Endothelial cell of umbilical vein (primary cell): ENCODE data around the gene CYP21A2. TPM values are rescaled to one million over a fixed set of nuclear protein-coding genes. Genes with fewer than 3 reads are reported as not detected.
A peak's percentile ranks its signal among the peaks of the same experiment; 100 is the strongest.

Experiments used
- BruUV-seq: library from RNA; stranded (reverse); fragments of 400-500 nt; replicated peaks from 2 replicates; lab custom pipeline; 2021; lab: Mats Ljungman, UMichigan
- CTCF ChIA-PET: fragments of 300-600, 350-600 bp; sonication (Branson Sonifier 250); formaldehyde crosslinking; loops from one replicate; lab custom pipeline; 2021; ENCODE audit warnings: antibody characterized with exemption, inconsistent platforms; lab: Charles Lee
- POLR2A ChIA-PET: fragments of 300-600, 350-600 bp; sonication (Branson Sonifier 250); formaldehyde crosslinking; loops from one replicate; lab custom pipeline; 2021; ENCODE audit warnings: antibody characterized with exemption, inconsistent platforms; lab: Charles Lee
- DNase-seq: peaks from one replicate; pipeline ENCODE4 v3.0.0-alpha.2; 2011; ENCODE audit warnings: low read depth, low spot score
- FAIRE-seq: peaks from 2 replicates; lab custom pipeline; 2011; peaks lifted over from hg19 to GRCh38; lab: Jason Lieb, UNC
- H2AFZ ChIP-seq: 2 replicates; pipeline ENCODE4 v1.6.0; 2012; ENCODE audit warnings: low read depth, low read length, control low read depth, inconsistent platforms
- H3K27ac ChIP-seq: 2 replicates; pipeline ENCODE4 v1.5.1; 2011; ENCODE audit warnings: low read depth, mild to moderate bottlenecking, control low read depth, low read length, moderate library complexity; ENCODE audit not compliant: insufficient read depth
- H3K27me3 ChIP-seq, 2 experiments: 2 replicates each; pipeline versions ENCODE4 v1.6.0 to v1.6.1; 2011; ENCODE audit warnings: low read length in 2 of 2, mixed read lengths in 1 of 2; ENCODE audit not compliant: control insufficient read depth in 2 of 2, insufficient read depth in 2 of 2
- H3K36me3 ChIP-seq, 2 experiments: 2 replicates in 1 of 2; 3 replicates in 1 of 2; pipeline ENCODE4 v1.5.1; 2011; ENCODE audit warnings: low read length in 2 of 2, mild to moderate bottlenecking in 1 of 2, moderate library complexity in 1 of 2; ENCODE audit not compliant: control insufficient read depth in 2 of 2, insufficient read depth in 2 of 2; ENCODE audit errors: extremely low read depth in 1 of 2
- H3K4me1 ChIP-seq: 3 replicates; pipeline ENCODE4 v1.5.1; 2011; ENCODE audit warnings: mild to moderate bottlenecking, low read length; ENCODE audit not compliant: control insufficient read depth, insufficient read depth; ENCODE audit errors: extremely low read depth
- H3K4me2 ChIP-seq: 2 replicates; pipeline ENCODE4 v1.6.1; 2011; ENCODE audit warnings: low read length, control low read depth, mixed read lengths; ENCODE audit not compliant: insufficient read depth
- H3K4me3 ChIP-seq, 3 experiments: fragments of 200-600 bp in 1 of 3; sonication (generic), shearing (Covaris generic) in 1 of 3; replicated peaks in 1 of 3; 2 replicates each; pipeline ENCODE4 v1.5.1; 2011 to 2016; ENCODE audit warnings: control low read depth in 3 of 3, low read length in 3 of 3, mild to moderate bottlenecking in 2 of 3, inconsistent platforms in 1 of 3, low read depth in 1 of 3, moderate library complexity in 1 of 3; ENCODE audit not compliant: insufficient read depth in 1 of 3
- H3K79me2 ChIP-seq: 2 replicates; pipeline ENCODE4 v1.6.0; 2012; ENCODE audit warnings: low read length, inconsistent platforms; ENCODE audit not compliant: control insufficient read depth, insufficient read depth
- H3K9ac ChIP-seq: replicated peaks from 2 replicates; pipeline ENCODE3; 2011; ENCODE audit warnings: low read length, control low read depth; ENCODE audit not compliant: insufficient read depth; ENCODE audit errors: extremely low read depth
- H3K9me1 ChIP-seq: replicated peaks from 3 replicates; pipeline ENCODE4 v1.6.0; 2011; ENCODE audit warnings: mild to moderate bottlenecking, low read length; ENCODE audit not compliant: control insufficient read depth, insufficient read depth; ENCODE audit errors: extremely low read depth
- H3K9me3 ChIP-seq: replicated peaks from 2 replicates; pipeline ENCODE4 v1.5.1; 2012; ENCODE audit warnings: low read length, inconsistent platforms; ENCODE audit not compliant: control insufficient read depth, insufficient read depth
- H4K20me1 ChIP-seq: replicated peaks from 2 replicates; pipeline ENCODE3; 2011; ENCODE audit warnings: mild to moderate bottlenecking, low read length; ENCODE audit not compliant: control insufficient read depth, insufficient read depth; ENCODE audit errors: extremely low read depth
- MYC ChIP-seq: IDR thresholded peaks from one replicate; pipeline ENCODE4 v1.6.1; 2011; ENCODE audit warnings: mild to moderate bottlenecking, low read depth, low read length
- POLR2AphosphoS5 ChIP-seq: IDR thresholded peaks from 2 replicates; pipeline ENCODE4 v1.6.1; 2012; ENCODE audit warnings: low read depth, mild to moderate bottlenecking, control low read depth, low read length, moderate library complexity; ENCODE audit not compliant: insufficient read depth
- dilution Hi-C: fragments of 300-500 bp; cut with MboI; formaldehyde crosslinking; loops from one replicate; pipeline ENCODE4 v1.15.0; 2019; ENCODE audit warnings: low sequenced_read_pairs; ENCODE audit not compliant: extremely low pct_ligation_motif_present
- intact Hi-C: fragments of 100-400 bp; cut with micrococcal nuclease; formaldehyde crosslinking; loops from one replicate; pipeline ENCODE4 v1.10.0; 2022
- polyA plus RNA-seq, 4 experiments: library from polyadenylated mRNA; depleted of rRNA in 3 of 4; stranded (reverse) in 3 of 4; unstranded in 1 of 4; fragments of >200 nt; gene quantifications; 2 replicates each; pipeline versions ENCODE4 v1.2.1 to v1.2.3, GENCODE V29; 2011 to 2012; ENCODE audit warnings: missing spikeins in 1 of 4
- total RNA-seq: library from RNA; stranded (reverse); gene quantifications from 2 replicates; pipeline ENCODE4 v1.2.3, GENCODE V29; 2021
- TF ChIP-seq, protein P1 (sequence below), 2 donors: IDR thresholded peaks; 1 replicate in 1 of 2; 2 replicates in 1 of 2; pipeline ENCODE4 v1.5.1; 2011; ENCODE audit warnings: low read length in 2 of 2, mild to moderate bottlenecking in 2 of 2, moderate library complexity in 2 of 2, control low read depth in 1 of 2, inconsistent platforms in 1 of 2, low read depth in 1 of 2; ENCODE audit not compliant: insufficient read depth in 1 of 2; ENCODE audit errors: extremely low read depth in 1 of 2

The CYP21A2 gene
- total and polyA plus RNA-seq, 2 donors (not counting 3 experiments of a cell fraction or from before 2014, with no cell fraction given): 0.22 to 0.46 TPM

DNA sequence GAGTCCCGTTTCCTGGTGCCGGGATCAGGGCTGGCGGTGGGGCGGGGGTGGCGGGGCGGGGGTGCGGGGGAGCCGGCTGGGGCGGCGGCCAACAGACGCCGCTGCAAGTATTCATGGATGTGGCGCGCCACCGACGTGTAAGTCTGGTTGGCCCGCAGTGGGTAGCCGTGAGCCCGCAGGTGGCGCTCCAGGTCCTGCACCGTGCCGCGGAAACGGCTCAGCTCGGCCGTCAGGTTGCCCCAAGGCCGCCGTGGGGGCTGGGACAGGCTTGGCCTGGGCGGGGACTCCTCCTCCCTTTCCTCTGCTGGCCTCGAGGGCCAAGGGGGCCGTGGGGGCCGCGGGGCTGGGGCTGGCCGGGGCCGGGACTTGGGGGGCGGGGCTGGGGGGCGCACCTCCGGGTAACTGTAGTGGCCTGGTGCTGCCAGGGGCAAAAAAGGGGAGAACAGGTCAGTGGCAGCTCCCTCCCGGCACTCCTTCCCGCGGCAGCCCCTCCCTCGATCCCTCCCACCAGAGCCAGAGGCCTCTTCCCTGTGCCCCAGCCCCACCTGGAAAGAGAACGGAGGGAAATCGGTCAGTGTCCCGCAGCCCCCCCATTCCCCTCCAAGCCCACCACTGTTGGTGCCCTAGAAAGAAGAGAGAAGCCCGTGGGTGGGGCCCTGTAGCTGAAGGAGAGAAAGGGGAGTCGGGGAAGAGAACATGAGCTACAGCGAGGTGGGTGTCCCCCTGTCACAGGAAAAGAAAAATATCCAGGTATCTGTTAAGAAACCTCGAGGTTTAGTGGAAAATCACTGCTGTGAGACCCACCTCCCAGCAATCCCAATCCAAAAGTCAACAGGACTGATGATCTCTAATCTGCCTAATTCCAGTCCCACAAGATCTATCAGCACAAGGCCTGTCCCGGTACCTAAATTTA, 49.6 kb downstream of the CYP21A2 start:
- ChIA-PET CTCF (interaction anchor here (0.8 to 1.6 kb wide), 7 partner anchors 12 to 698 kb away, joined by 3 to 7 read pairs (median 5); no protein-coding TSS in a partner anchor), POLR2A (no interaction called here)
- H3K4me3 ChIP-seq: no peak overlapping the region
- dilution Hi-C loops: no loop called here
- no peaks in the 10 kb centered on the region for H3K9me3 ChIP-seq
- H2AFZ ChIP-seq: no peak overlapping the region
- no peak overlapping the region for H3K27ac ChIP-seq
- intact Hi-C loops: no loop called here
- H3K4me1 ChIP-seq: no peaks in the 10 kb centered on the region
- DNase-seq (peak; percentile 64), FAIRE-seq (peak; percentile 46)
- no peak overlapping the region for H3K4me2 ChIP-seq
- BruUV-seq: no TSS peak
- no peaks in the 10 kb centered on the region for H3K79me2 ChIP-seq
- H3K36me3 ChIP-seq: no peaks in the 10 kb centered on the region
- TF ChIP-seq MYC: no peak
- no peak for TF ChIP-seq POLR2AphosphoS5
- TF ChIP-seq, protein P1, sequence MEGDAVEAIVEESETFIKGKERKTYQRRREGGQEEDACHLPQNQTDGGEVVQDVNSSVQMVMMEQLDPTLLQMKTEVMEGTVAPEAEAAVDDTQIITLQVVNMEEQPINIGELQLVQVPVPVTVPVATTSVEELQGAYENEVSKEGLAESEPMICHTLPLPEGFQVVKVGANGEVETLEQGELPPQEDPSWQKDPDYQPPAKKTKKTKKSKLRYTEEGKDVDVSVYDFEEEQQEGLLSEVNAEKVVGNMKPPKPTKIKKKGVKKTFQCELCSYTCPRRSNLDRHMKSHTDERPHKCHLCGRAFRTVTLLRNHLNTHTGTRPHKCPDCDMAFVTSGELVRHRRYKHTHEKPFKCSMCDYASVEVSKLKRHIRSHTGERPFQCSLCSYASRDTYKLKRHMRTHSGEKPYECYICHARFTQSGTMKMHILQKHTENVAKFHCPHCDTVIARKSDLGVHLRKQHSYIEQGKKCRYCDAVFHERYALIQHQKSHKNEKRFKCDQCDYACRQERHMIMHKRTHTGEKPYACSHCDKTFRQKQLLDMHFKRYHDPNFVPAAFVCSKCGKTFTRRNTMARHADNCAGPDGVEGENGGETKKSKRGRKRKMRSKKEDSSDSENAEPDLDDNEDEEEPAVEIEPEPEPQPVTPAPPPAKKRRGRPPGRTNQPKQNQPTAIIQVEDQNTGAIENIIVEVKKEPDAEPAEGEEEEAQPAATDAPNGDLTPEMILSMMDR (IDR thresholded peaks at IDR 0.05; ENCODE audit: extremely low read depth in 1 of 2, insufficient read depth in 1 of 2, low read depth in 1 of 2, low read length in 2 of 2): peak; percentile 40 to 71
- peaks cover 15 to 21% of the 10 kb centered on the region in 2 experiments for H3K27me3 ChIP-seq
- H4K20me1 ChIP-seq: no peaks in the 10 kb centered on the region
- H3K9me1 ChIP-seq: no peaks in the 10 kb centered on the region
- no peak overlapping the region for H3K9ac ChIP-seq
